GM18870 (cell line): ENCODE results near the gene MMP20.

Source experiments
- ATAC-seq: cut with Tn5 transposase; IDR thresholded peaks from one replicate; pipeline ENCODE4 v1.9.1; 2021; ENCODE audit warnings: moderate library complexity; ENCODE audit not compliant: unreplicated experiment

MMP20 gene

DNA sequence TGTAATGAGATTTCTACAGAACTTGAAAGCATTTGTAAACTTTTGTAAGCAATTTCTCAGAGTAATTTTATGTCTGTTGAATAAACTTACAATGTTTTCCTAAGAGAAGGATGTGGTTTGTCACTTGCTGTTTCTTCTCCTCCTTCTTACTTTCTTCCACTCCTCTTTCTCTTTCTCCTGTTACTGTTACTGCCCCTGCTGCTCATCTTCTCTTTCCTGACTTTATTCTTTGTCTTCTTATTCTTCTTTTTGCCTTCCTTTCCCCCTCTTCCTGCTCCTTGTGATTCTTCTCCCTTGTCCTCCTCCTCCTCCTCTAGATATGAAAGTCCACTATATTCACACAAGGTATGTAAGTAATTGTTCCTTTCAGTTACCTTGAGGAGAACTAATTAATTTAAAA lies 63.5 kb downstream of the MMP20 start:
- no peak for ATAC-seq

DNA sequence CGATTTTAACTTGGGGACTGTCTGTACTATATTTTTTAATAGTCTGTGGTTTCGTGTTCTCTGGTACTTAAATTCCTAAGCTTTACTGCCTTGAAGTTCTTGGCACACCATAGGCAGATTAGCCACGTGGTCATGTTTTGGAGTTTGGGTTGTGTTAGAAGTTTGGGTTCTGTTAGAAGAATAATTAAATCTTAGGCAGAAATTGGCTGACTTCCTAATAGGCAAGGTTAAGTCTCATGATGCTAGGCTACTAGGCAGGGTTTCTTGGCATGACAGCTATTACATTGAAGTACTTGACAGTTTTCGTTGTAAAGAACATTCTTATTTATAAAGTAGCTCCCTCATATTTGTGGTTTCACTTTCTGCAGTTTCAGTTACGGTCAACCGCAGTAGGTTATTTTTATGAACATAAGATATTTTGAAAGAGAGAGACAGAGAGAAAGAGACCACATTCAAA lies 64.5 kb downstream of the MMP20 start:
- ATAC-seq, result peak; percentile 75

DNA sequence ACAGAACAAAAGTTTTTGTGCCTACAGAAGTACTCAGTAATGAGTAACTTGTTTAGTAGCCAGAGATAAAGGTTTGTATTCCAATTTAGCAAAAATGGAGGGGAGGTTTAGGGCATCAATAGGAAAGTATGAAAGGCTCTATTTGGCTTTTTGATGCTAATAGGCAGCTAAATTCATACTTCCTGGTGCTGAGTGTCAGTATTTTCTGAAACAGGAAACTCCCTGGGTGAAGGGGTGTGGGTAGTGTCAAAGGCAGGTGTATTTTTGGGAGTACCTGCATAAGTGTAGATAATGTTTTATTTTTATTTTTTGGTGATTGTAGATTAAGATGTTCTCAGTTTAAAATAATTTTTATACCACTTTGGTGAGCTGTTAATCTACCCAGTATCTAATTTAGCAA lies 65.3 kb downstream of the MMP20 start:
- peak; percentile 31 for ATAC-seq

DNA sequence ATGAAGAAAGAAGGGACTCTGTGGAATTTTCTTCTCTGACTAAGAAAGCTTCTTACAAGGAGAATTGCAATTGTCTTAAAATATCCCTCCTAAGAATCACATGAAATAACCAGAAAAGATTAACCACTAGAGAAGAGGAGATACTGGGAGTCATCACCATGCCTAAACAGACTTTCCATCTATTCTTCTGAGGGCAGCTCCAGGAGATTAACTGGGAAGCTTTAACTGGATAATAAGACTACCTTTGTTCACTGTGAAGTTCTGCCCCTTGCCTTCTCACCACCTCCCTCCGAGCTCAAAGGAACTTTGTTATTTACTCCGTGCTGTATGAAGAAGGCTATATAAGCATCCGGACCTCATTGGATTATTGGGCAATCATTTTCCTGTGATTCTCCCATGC lies 70.0 kb downstream of the MMP20 start:
- ATAC-seq, result no peak

DNA sequence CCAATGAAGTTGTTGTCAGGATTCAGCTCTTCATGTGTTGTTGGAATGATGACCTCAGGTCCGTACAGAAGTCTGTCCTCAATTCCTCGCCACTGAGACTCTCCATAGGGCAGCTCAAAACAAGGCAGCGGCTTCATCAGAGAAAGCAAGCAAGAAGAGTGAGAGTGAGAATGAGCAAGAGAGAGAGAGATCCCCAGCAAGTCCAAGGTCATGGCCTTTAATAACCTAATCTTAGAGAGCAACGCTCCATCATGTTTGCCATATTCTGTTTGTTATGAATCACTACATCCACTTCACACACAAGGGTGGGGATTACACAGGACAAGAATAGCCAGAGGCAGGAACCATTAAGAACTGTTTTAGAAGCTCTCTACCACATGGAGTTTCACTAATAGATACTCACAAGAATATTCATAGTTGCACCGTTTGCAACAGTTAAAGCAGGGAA lies 71.3 kb downstream of the MMP20 start:
- ATAC-seq, result peak; percentile 97

DNA sequence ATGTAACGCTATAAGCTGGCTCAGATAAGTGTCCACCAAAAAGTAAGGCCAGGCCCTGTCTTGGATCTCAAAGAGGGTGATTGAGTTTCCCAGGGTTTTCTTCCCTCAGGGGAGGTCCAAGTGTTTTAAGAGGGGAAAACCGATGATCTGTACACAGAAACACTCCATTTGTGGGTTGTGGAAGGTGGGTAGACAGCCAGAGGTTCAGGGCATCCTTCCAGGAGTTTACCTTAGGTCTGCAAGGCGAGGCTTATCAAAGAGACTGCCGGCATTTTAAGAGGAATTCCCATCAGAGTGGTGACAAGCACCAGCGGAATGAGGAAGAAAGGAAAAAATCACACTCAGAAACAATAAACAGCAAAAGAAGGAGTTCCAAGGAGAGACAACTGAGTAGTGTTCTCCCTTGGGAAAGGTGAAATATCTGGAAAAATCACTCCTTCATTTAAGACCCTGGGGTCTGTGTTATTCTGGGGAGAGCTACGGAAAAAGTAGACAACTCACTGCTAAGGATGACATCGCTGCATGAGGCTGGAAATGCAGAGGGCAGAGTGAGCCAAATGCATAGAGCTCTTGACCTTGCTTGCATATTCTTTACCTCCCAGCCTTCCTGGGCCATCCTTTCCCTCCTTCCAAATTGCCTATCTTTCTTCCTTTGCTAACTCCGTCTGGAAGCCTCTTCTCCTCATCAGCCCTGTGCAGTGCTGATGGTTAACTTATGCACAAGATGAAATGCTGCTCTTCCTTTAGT lies 72.5 kb downstream of the MMP20 start:
- no peak for ATAC-seq

DNA sequence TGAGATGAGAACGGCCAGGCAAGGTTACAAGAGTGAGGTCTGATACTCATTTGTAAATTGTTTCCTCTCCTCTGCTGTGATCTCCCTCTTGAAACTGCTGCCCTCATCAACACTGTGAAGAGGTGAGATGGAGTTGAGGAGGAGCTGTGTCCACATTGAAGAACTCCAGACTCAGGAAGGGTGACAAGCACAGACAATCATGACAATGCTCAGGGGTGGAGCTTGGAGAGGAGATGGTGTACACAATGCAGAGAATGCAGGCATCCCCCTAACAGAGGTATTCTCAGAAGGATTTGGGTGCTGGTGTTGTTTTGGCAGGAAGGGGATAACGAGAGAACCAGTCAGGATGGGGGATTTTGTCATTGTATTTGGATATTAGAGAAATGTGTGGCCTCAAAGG lies 73.1 kb downstream of the MMP20 start:
- no peak for ATAC-seq

DNA sequence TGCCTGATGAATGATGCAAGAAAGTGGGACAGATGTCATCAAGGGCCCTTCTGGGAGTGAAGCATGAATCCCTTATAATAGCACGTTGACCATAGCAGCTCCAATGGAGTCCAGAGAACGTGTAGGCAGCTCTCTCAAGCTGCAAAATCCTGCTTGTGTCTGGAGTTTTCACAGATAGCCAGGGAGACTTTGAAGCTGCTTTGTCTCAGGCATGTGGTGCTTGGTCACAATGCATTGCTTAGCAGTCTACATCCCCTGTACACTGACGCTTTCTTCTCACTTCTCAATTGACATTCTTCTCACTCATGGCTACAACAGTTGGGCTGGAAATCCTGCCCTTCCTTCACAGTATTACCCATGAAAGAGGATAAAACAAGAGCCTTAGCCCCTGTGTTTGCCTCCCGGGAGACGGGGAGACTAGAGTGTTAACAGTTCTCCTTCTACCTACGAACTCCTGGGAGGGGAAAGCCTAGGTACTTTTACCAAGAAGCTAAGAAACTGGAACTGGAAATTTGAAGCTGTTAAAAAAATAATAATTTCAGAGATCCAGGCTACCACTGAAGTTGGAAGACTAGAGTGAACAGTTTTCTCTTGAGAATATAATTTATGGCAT lies 73.9 kb downstream of the MMP20 start:
- no peak for ATAC-seq

DNA sequence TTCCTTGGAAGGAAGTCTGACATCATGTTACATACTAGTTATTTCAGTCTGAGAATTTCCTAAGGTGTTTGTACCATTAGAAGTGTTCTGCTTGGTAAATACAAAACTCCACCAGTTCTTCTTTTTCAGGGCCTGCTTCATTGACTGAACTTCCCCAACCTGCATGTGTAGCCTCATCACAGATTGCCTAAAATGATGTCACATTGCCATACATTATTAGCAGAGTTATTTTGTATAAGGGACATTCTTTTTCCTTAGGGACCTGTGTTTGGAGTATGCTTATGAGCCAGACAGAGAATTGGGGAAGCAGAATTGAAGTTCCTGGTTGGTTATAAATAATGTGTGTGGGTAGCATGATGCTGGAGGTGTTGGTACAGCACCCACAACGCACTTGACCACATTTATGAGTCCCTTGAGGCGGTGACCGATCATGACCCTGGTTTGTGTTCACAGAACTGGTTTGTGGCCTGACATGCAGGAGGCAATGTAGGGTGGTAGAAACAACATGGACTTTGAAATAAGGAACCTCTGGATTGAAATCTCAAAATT lies 78.1 kb downstream of the MMP20 start:
- ATAC-seq, result peak; percentile 71

DNA sequence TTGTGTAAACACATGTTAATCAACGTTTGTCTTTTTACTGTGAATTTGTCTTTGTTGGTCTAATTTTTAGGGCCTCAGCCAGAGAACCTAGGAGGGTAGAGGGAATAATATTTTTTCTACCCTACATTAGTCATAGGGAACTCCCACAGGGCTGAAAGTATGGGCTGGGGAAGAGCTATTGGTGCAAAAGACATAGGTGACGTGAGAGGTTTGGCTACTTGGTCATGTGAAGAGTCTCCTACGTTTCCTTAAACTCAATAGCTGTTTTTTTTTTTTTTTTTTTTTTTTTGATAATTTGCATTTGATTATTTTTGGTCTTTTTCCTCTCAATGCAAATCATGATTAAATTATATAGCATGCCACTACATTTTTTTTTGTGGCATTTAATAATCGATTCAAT lies 78.7 kb downstream of the MMP20 start:
- ATAC-seq, result peak; percentile 52

DNA sequence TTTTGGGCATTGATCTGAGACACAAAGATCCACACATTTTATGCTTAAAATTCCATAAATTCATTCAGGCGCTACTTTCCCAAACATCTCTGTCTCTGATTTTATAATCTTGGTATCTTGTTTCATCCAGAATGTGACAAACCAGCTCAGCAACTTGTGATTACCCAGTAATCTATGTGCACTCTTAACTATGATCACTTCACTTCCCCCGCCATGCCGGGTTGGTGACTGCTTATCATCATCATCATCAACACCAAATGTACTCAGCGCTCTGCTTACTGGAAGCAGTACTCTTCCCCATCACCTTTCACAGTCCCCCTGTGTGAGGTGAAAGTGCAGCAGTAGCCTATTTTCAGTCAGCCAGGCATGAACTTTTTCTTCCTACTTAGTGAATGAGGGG lies 79.4 kb downstream of the MMP20 start:
- ATAC-seq, result no peak

DNA sequence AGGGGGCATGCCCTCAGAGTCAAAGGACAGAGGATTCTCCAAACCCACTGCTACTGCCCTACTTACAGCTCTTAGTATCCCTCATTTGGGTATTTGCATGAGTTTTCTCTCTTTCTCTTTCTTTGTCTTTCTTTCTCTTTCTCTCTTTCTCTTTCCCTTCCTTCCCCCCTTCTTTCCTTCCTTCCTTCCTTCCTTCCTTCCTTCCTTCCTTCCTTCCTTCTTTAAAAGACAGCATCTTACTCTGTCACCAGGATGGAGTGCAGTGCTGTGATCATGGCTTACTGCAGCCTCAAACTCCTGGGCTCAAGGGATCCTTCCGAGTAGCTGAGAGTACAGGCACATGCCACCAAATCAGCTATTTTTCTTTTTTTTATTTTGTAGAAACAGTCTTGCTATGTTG lies 80.5 kb downstream of the MMP20 start:
- no peak for ATAC-seq

DNA sequence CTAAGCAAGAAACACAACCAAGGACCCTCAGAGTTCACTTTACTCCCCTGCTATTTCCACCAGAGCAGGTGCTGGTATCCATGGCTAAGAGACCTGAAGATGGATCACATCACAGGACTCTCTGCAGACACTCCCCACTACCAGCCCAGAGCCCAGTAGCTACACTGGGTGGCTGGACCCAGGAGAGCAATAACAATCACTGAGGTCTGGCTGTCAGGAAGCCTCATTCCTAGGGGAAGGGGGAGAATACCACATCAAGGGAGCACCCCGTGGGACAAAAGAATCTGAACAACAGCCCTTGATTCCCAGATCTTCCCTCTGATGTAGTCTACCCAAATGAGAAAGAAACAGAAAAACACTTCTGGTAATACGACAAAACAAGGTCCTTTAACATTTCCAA lies 85.6 kb downstream of the MMP20 start:
- ATAC-seq, result no peak

DNA sequence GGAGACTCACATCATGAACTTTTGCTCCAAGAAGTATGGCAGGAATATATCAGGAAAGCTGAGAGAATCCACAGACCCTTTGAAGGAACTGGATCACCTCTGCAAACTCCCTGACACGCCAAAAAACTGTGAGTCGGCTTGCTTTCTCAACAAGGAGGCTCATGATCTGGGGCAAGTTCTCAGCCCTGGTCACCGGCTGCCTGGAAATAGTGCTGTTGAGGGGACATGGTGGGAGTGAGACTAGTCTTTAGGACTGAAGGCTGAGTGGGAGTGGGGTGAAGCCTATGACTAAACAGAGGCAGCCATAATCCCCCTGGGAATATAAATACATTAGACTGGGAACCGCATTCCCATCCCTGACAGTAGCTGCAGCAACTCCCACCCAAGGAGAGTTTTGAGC lies 86.2 kb downstream of the MMP20 start:
- ATAC-seq, result no peak

DNA sequence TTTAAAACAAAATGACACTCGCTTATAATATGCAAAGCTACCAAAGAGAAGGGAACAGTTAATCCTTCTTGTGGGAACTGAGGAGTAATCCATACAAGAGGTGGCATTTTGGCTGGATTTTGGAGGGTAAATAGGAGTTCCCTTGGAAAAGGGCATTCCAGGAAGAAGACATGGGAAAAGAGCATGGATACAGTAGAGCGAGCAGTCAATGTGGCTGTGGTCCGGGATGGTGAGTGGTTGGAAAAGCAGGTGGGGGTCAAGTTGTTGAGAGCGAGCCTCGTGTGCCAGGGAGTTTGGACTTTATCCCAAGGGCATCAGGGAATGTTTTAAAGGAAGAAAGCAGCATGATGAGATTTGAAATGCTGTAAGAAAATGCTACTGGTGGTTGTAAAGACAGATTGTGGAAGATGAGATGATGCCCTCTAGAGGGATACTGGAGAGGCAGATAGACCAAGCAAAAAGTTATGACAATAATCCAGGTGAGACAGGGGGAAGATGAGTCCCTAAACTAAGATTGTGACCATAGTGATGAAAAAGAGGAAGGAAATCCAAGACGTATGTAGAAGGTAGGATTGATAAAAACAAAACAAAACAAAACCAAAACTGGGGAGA lies 90.8 kb downstream of the MMP20 start:
- no peak for ATAC-seq

DNA sequence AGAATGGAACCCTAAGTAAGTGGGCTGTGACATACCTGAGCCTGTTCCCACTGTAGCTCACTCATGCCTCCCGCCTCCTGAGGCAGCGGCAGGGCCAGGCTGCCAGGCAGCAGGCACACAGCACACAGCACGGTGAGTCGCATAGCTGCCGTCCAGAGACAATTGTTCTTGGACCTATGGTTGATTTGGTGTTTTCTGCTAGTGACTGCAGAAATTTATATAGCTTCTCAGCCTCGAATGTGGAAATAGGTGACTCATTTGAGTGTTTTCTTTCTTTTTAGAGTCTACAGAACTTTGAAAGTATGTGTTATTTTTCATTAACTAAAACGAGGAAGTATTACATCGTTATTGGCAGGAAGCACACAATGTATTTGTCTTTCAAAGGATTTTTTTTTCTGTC lies 94.6 kb downstream of the MMP20 start, which contains the start of gene MMP7:
TSS of gene MMP7 (minus strand) at position 190 of the 400 bp plus-strand sequence. CDS start at position 143, 47 bp downstream.
- no peak for ATAC-seq

DNA sequence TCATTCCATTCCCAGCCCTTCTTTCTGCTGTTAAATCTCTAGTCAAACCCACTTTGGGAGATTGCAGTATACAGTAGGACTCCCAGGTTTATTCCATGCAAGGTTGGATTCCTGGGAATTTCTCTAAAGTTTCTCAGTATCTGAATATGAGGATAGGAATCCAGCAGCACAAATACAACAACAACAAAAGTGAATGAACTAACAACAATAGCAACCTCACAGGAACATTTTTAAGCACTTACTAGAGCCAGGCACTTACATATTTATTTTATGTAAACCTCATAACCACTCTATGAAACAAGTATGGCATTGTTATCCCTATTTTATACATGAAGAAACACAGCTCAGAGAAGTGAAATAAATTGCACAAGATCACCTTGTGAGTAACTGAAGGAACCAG lies 96.5 kb downstream of the MMP20 start:
- no peak for ATAC-seq

DNA sequence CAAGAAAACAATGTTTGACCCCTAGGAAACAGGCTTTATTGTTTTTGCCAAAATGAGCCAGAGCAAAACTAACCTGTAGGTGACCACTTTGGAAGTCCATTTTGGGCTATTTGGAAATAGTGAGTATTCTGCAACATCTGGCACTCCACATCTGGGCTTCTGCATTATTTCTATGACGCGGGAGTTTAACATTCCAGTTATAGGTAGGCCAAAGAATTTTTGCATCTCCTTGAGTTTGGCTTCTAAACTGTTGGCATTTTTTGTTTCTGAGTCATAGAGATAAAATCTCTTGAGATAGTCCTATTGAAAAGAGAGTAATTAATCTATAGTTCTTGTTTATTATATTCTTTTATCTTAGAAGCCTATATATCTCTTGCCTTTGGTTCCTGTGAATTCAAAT lies 97.4 kb downstream of the MMP20 start:
- no peak for ATAC-seq

DNA sequence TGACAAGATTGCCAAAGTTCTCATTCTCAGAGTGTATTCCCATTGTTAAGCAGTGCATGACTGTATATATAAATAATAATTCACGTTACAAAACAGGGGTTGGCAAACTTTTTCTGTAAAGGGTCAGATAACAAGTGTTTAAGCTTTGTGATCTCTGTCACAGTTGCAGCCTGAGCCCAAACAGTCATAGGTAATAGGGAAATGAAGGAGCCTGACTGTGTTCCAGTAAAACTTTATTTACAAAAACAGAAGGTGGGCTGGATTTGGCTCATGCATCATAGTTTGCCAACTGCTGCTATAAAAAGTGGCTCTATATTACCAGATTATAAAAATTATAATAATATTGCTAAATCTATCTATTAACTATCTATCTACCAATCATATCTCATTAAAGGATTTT lies 98.1 kb downstream of the MMP20 start:
- no peak for ATAC-seq
